Colon (tissue), 2 donors: ENCODE measurements around the gene ACTR3.

Experiments used
- FAIRE-seq: peaks from 2 replicates; lab custom pipeline; 2012; peaks lifted over from hg19 to GRCh38; lab: Jason Lieb, UNC
- donor health status: control.
- donor health status: control.

The ACTR3 gene

GRCh38 chr2:113966171-113966570 is 76.3 kb downstream of the ACTR3 start:
- FAIRE-seq: no peak

- no peak for FAIRE-seq
Measured at GRCh38 chr2:113966832-113967231, 76.9 kb downstream of the ACTR3 start.

- FAIRE-seq: no peak
Measured at GRCh38 chr2:113967272-113967671, 77.4 kb downstream of the ACTR3 start.

- no peak for FAIRE-seq
Measured at GRCh38 chr2:113972766-113973165, 82.9 kb downstream of the ACTR3 start.

GRCh38 chr2:113973810-113974209 is 83.9 kb downstream of the ACTR3 start:
- FAIRE-seq: no peak

GRCh38 chr2:113974727-113975126 is 84.8 kb downstream of the ACTR3 start:
- no peak for FAIRE-seq

GRCh38 chr2:113976277-113976928 is 86.5 kb downstream of the ACTR3 start:
- no peak for FAIRE-seq

- no peak for FAIRE-seq
Measured at GRCh38 chr2:113977060-113977659, 87.3 kb downstream of the ACTR3 start.

- FAIRE-seq: no peak
Measured at GRCh38 chr2:113977660-113978523, 88.0 kb downstream of the ACTR3 start.

GRCh38 chr2:113978524-113979190 is 88.8 kb downstream of the ACTR3 start:
- FAIRE-seq: no peak

GRCh38 chr2:113979191-113980128 is 89.6 kb downstream of the ACTR3 start:
- FAIRE-seq: no peak

GRCh38 chr2:113980946-113981345 is 91.1 kb downstream of the ACTR3 start:
- FAIRE-seq: no peak

- no peak for FAIRE-seq
Measured at GRCh38 chr2:113981404-113982134, 91.7 kb downstream of the ACTR3 start.

GRCh38 chr2:113985554-113986397 is 95.9 kb downstream of the ACTR3 start:
- FAIRE-seq: no peak

GRCh38 chr2:113986762-113987290 is 96.9 kb downstream of the ACTR3 start:
- no peak for FAIRE-seq

- FAIRE-seq: no peak
Measured at GRCh38 chr2:113992090-113992489, 102.2 kb downstream of the ACTR3 start.

GRCh38 chr2:113996671-113997594 is 107.0 kb downstream of the ACTR3 start:
- no peak for FAIRE-seq

GRCh38 chr2:114001152-114001551 is 111.3 kb downstream of the ACTR3 start:
- no peak for FAIRE-seq
